Endothelial cell of umbilical vein (primary cell): ENCODE data around the gene SLC2A6.

Source experiments
- CTCF ChIP-seq, 2 donors: IDR thresholded peaks; 1 replicate in 1 of 2; 2 replicates in 1 of 2; pipeline ENCODE4 v1.5.1; 2011; ENCODE audit warnings: low read length in 2 of 2, mild to moderate bottlenecking in 2 of 2, moderate library complexity in 2 of 2, control low read depth in 1 of 2, inconsistent platforms in 1 of 2, low read depth in 1 of 2; ENCODE audit not compliant: insufficient read depth in 1 of 2; ENCODE audit errors: extremely low read depth in 1 of 2
- FOS ChIP-seq: IDR thresholded peaks from 2 replicates; pipeline ENCODE4 v1.6.1; 2011; ENCODE audit warnings: mild to moderate bottlenecking, low read length, moderate library complexity, borderline replicate concordance; ENCODE audit not compliant: insufficient read depth
- POLR2A ChIP-seq: IDR thresholded peaks from 2 replicates; pipeline ENCODE4 v1.6.1; 2012; ENCODE audit warnings: low read depth, mild to moderate bottlenecking, control low read depth, low read length

GRCh38 chr9:133524679-133525228, 45.9 kb upstream of the SLC2A6 start, which contains the start of gene MYMK:
- TF ChIP-seq POLR2A: no peak
- TF ChIP-seq CTCF (IDR thresholded peaks at IDR 0.05; ENCODE audit: extremely low read depth in 1 of 2, insufficient read depth in 1 of 2, low read depth in 1 of 2, low read length in 2 of 2): no peak
- TF ChIP-seq FOS: no peak
